Measurements from ENCODE around the gene SREBF1.

SREBF1 gene

DNA sequence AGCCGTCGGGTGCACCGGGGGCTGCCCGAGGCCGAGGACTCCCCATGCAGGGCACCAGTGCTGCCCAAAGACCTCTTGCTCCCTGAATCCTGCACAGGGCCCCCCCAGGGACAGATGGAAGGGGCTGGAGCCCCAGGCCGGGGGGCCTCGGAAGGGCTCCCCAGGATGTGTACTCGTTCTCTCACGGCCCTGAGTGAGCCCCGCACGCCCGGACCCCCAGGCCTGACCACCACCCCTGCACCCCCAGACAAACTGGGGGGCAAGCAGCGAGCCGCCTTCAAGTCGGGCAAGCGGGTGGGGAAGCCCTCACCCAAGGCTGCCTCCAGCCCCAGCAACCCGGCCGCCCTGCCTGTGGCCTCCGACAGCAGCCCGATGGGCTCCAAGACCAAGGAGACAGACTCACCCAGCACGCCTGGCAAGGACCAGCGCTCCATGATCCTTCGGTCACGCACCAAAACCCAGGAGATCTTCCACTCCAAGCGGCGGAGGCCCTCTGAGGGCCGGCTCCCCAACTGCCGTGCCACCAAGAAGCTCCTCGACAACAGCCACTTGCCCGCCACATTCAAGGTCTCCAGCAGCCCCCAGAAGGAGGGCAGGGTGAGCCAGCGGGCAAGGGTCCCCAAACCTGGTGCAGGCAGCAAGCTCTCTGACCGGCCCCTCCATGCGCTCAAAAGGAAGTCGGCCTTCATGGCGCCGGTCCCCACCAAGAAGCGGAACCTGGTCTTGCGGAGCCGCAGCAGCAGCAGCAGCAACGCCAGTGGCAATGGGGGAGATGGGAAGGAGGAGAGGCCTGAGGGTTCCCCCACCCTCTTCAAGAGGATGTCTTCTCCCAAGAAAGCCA, 40.6 kb downstream of the SREBF1 start:
- DNase-seq (ENCODE audit: low read depth in 3 of 3): no peak

DNA sequence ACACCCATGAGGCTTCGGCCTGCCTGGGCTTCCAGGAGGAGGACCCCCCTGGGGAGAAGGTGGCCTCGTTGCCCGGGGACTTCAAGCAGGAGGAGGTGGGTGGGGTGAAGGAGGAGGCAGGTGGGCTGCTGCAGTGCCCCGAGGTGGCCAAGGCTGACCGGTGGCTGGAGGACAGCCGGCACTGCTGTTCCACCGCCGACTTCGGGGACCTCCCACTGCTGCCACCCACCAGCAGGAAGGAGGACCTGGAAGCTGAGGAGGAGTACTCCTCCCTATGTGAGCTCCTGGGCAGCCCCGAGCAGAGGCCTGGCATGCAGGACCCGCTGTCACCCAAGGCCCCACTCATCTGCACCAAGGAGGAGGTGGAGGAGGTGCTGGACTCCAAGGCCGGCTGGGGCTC, 41.5 kb downstream of the SREBF1 start:
- DNase-seq (ENCODE audit: low read depth in 3 of 3): no peak

DNA sequence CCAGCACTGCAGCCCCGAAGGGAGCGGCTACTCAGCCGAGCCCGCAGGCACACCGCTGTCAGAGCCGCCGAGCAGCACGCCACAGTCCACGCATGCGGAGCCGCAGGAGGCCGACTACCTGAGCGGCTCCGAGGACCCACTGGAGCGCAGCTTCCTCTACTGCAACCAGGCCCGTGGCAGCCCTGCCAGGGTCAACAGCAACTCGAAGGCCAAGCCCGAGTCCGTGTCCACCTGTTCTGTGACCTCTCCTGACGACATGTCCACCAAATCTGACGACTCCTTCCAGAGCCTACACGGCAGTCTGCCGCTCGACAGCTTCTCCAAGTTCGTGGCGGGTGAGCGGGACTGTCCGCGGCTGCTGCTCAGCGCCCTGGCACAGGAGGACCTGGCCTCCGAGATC, 42.4 kb downstream of the SREBF1 start:
- DNase-seq (ENCODE audit: low read depth in 3 of 3): no peak

DNA sequence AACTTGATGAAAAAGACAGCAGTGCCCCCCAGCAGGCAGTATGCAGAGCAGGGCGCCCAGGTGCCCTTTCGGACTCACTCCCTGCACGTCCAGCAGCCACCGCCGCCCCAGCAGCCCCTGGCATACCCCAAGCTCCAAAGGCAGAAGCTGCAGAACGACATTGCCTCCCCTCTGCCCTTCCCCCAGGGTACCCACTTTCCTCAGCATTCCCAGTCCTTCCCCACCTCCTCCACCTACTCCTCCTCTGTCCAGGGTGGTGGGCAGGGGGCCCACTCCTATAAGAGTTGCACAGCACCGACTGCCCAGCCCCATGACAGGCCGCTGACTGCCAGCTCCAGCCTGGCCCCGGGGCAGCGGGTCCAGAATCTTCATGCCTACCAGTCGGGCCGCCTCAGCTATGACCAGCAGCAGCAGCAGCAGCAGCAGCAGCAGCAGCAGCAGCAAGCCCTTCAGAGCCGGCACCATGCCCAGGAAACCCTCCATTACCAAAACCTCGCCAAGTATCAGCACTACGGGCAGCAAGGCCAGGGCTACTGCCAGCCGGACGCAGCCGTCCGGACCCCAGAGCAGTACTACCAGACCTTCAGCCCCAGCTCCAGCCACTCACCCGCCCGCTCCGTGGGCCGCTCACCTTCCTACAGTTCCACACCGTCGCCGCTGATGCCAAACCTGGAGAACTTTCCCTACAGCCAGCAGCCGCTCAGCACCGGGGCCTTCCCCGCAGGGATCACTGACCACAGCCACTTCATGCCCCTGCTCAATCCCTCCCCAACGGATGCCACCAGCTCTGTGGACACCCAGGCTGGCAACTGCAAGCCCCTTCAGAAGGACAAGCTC, 43.2 kb downstream of the SREBF1 start:
- DNase-seq (ENCODE audit: low read depth in 3 of 3): no peak

DNA sequence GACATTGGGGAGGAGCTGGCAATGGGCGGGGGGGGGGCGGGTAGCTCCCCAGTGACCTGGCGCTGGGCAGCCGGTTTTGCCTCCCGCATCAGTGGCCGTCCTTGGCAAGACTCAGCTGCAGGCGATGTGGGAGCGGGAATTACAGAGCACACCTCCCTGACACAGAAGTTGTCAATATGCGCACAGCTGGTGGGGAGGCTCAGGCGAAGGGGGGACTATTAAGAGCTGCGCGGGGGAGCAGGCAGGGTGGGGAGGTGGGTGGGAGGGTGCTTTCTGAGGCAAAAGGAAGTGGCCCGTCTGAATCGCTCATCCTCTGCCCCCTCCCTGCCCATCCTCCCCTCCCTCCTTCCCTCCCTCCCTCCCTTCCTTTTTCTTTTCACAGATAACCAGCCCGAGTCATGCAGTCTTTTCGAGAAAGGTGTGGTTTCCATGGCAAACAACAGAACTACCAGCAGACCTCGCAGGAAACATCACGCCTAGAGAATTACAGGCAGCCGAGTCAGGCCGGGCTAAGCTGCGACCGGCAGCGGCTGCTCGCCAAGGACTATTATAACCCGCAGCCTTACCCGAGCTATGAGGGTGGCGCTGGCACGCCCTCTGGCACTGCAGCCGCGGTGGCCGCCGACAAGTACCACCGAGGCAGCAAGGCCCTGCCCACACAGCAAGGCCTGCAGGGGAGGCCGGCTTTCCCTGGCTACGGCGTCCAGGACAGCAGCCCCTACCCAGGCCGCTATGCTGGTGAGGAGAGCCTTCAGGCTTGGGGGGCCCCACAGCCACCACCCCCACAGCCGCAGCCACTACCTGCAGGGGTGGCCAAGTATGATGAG, 44.0 kb downstream of the SREBF1 start:
- peak in 1 of 3 donors; percentile 35 for DNase-seq (ENCODE audit: low read depth in 3 of 3)

DNA sequence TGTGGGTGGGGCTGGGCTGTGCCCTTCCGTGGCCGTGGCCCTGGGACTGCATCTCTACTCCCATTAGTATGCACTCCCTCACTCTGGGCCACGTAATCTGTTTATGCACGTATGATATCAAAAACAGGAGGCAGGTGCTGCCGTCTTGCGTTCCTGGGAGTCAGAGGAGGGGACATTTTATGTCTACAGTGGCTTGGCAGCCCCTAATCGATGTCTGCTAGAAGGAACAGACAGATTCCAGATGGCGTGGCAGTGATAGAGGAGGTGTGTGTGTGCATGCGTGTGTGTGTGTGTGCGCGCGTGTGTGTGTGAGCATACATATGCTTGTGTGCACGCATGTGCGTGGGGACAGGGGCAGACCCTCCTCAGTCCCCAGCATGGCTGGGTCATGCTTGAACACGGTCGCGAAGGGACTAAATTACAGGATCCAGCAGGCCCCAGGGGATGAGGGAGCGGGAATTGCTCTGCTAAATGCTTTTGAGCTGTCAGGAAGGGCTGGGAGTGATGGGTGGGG, 44.7 kb downstream of the SREBF1 start:
- no peak for DNase-seq (ENCODE audit: low read depth in 3 of 3)

DNA sequence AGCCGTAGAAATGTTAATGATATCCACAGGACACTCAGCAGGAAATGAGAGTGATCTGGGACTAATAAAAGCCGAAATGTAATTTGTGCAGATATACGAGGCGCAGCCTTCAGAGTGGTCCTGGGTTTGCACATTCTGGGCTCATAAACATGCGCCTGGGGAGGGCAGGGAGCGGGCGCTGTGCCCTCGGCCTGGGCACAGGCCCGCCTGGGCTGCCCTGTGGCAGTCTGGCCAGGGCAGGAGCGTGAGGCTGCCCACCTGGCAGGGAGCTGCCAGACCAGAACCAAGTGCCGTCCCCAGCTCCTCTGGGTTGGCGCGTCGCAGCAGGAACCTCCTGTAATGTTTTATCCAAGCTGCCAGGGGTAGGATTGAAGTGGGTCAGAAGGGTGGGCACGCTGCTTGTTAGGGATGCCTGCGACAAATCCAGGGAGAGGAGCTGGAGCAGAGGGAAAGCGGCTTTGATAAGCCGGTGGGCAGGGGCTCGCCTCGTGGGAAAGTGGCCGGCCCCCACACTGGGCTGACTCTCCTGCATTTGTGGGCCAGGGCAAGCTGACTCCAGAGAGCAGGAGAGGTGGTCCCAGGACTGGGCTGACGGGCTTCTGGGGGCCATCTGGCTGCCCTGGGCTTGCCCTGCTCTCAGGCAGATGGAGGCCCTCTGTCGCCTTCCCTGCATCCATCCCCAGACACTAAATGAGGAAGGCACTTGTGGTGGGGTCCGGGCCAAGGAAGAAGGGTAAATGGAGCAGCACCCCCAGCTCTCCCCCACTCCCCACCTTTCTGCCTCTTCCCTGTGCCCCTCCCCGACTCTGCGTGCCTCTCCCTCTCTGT, 45.9 kb downstream of the SREBF1 start:
- no peak for DNase-seq (ENCODE audit: low read depth in 3 of 3)

DNA sequence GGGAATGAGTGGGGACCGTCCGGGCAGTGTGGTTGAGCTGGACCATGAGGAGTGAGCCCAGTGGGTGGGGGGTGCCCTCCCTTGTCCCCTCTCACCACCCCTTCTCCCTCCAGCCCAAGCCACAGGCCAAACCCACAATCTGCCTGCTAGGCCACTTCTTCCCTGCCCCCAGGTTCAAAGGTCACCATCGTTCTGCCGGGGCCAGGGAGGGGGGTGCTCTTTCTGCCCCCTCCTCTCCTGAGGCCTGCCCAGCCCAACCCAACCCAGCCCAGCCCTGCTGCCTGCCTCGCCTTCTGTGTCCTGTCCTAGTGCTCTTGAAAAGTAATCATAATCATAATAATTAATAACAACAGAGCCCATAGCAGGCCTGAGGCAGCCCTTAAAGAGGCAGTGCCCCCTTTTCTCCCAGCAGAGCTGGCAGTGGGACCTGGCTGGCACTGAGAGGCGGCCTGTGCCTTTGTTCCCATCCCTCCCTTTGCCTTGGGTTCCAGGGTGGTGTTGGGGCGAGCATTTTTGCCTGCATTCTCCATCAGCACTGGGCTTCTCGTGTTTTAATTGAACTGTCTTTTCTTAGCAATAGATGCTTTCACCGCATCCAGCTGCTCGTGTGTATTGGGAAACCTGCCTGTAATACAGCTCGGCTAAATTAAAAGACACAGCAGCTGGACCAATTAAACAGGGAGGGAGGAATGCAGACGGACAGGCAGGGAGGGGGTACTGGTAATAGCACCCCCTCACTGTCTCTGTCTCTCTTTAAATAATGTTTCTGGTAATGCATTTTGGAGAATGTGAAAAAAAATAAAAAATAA, 46.8 kb downstream of the SREBF1 start:
- DNase-seq (ENCODE audit: low read depth in 3 of 3): no peak

DNA sequence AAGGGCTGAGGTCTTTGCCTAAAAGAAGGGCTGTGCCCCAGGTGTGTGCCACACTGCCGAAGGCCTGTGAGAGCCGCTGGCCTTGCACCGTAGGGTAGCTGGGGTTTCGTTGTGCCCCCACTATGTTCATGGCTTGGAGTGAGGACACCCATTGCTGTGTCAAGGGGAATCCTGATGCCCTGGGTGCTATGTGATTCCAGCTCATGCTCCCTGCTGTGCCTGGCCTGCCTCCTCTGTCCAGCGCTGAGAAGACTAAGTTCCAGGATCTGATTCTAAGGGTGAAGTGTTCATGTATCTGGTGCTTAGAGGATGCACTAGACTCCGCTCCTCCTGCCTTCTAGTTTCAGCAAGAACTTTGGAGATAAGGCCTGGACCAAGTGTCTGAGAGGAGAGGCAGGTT, 47.4 kb downstream of the SREBF1 start:
- no peak for DNase-seq (ENCODE audit: low read depth in 3 of 3)

DNA sequence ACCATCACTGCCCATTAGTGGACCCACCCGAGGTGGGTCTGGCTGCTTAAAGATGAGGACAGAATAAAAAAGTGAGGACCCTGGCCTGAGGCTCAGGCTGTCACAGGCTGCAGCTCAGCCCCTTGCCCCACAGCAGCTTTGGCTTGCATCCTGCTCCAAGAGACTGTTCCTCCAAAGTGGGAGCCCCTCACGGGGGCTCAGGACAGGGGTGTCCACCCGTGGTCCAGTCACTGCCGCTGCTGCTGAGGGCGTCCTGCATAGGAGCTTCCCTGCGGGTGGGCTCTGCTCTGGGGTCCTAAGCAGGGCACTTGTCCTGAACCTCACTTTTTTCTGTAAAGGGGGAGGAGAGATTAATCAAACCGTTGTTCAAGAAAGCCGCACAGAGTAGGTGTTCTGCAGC, 47.8 kb downstream of the SREBF1 start:
- DNase-seq (ENCODE audit: low read depth in 3 of 3): no peak

DNA sequence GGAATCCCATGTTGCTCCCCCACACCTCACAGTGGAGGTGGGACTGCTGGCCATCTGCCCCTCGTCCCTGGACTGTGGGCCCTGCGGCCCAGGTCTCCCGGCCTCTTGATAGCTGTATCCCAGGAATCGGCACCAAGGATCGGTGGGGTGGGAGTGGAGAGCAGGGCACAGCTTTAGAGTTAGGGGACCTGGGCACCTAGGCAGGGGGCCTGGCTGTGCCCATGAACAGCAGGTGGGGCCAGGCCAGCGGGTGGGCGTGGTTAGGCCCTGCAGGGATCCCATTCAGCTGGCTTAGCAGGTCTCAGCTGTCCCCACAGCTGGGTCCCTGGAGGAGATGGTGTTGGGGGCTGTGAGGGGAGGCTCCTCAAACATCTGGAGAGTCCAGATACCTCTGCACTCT, 49.2 kb downstream of the SREBF1 start:
- no peak for DNase-seq (ENCODE audit: low read depth in 3 of 3)

DNA sequence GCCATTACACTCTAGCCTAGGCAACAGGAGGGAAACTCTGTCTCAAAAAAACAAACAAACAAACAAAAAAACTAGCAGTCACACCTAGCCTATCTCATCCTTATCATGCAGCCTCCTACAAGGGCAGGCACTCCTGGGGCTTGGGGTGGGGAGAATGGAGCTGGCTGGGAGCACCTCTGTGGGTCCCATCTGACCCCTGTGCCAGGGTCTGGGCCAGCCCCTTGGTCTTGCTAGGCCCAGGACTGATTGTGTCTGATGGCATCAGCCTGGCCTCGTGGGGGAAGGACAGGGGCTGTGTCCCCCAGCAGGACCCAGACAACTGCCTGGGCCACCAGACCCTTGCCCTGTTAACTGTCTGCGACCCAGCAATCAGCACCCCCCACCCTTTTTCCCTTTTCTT, 49.8 kb downstream of the SREBF1 start:
- no peak for DNase-seq (ENCODE audit: low read depth in 3 of 3)

DNA sequence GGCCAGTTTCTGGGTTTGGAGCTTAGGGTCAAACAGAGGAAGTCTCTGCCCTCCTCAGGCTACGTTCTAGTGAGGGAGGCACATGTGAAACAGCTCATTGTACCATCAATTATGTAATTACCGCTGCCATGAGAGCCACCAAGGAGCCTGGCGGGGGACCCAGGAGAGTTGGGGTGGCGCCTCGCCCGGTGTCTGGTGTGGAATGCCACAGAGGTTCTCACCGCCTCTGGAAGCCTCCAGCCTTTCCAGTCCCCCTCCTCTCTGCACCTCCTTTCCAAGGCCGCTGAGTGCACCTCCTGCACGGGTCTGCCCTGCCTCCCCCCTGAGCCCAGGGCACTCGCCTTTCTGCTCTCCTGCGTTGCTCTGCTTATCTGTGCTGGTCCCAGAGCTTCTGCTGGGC, 51.4 kb downstream of the SREBF1 start:
- DNase-seq (ENCODE audit: low read depth in 3 of 3): no peak

DNA sequence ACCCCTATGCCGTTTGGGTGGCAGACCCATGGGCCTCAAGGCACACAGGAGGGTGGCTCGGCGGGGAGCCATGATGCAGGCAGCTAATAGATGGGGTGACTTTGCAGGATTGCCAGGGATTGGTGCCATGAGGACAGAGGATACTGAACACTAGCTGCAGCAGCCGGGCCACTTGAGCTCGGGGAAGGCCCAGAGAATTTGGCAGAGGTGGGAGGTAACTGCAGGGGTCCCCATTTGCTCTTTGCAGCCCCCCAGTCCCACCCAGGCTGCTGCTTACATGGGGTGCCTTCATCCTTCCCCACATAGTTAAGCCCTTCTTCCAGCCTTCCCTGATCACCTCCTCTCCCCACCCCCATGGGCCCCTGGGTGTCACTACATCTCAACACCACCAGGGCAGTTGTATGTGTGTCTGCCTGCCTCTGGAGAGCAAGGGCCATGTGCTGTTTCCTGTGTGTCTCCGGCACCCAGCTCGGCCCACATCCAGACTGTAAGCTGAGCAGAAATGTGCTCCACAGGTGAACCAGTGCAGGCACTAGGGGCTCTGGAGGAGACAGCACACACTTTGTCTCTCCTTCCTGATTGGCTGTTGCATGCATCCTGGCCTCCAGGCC, 52.0 kb downstream of the SREBF1 start:
- DNase-seq (ENCODE audit: low read depth in 3 of 3): no peak

DNA sequence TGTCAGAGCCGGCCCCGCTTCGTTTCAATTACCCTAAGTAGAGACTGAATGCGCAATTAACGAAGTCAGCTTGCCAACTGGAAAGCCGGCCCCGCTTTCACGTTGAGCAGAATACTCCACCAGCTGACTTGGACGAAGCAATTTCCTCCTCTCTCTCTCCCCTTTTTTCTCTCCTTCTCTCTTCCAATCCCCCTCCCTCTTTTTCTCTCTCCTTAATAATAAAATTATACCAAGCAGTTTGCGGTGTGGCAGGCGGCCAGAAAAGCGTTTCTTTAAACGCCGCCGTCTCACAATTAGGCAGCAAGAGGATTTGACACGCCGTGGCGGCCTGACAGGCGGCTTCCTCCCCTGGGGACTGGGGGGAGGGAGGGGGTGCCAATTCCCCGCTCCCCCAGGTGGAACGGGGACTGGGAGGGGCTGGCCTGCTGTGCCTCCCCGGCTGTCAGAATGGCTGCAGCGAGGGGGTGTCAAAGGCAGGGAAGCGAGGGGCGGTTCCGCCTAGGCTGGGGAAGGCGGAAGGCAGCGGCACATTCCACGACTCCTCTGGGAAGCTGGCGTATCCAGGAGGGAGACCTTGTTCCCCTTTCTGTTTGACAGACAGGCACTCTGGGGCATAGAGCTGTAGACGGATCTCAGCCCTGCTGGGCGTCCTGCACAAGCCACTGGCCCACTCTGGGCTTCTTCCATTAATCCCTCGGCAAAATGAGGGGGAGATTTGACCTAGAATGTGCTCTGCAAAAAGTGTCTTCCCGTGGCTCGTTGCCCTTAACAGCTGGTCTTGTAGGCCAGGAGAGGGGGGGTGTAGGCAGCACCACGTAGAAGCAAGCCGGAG, 52.7 kb downstream of the SREBF1 start:
- no peak for DNase-seq (ENCODE audit: low read depth in 3 of 3)

DNA sequence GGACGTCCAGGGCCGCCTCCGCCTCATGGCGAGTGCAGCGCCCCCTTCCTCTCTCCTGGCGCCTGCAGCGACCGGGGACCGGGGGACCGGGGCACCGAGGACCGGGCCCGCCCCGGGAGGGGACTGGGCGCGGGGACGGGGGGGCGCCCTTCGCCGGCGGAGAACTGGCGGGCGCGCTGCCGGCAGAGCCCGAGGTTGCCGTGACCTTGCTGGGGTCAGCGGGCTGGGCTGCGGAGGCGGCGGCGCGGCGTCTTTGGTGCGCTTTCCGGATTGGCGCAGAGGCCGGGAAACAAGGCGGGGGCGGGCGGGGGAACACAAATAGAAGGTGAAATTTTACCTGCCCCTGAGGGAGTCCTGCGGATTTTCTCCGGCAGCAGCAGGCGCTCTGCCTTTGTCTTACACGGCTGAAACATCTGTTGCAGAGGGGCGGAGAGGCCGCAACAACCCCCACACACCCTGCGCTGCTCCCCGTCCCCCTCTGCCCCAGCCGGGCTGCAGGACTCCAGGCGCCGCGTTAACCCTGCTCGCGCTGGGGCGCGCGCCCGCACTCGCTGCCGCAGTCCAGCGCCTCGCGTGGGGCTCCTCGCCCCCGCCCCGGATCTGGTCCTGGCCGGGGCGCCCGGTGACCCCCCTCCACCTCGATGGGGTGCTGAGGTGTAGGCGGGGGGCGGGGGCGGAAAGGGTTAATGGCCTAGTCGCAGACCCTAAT, 53.5 kb downstream of the SREBF1 start:
- peak in 1 of 3 donors; percentile 47 for DNase-seq (ENCODE audit: low read depth in 3 of 3)

DNA sequence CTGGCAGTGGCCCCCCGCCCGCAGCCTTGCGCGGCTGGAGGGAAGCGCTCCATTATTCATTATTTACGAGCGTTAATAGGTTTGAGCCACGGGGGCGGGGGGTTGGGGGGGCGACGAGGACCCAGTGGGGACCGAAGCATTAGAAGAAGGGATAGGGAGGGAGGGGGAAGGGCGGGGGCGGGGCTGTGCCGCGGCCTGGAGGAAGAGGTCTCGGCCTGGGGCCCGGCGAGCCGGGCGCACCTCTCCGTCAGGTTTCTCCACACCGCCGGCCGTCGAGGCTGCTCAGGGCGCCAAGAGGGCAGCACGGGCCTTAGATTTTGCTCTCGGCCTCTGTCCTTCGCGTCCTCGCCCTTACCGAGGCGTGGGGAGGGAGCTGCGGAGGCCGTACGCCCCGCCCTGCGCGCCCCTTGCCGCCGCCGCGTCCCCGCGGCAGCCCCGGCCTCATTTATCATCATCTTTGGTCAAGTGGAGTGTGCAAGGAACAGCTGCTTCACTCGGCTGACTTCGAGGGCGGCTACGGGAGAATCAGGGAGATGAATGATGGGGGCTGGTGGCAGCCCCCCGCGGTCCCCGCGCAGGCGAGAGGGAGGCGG, 54.2 kb downstream of the SREBF1 start:
- no peak for DNase-seq (ENCODE audit: low read depth in 3 of 3)

All from stimulated activated CD4-positive, alpha-beta T cell treated with anti-CD3 and anti-CD28 coated beads, TNF-alpha, amount 100 ng/mL, for 48 hours (primary cell).